NCI-H345 treated with DMSO at 0.1 percent for 48 hours (cell line): Measurements from ENCODE around the gene VPS13D.
"Not testable (repeated sequence)": the region's sequence is repeated elsewhere in the genome, so short reads cannot be mapped to it uniquely, and the experiment has no call there.

Experiments used
- DNase-seq: peaks from one replicate; lab custom pipeline; 2025; ENCODE audit not compliant: unreplicated experiment; lab: John Stamatoyannopoulos, UW

VPS13D gene

DNA sequence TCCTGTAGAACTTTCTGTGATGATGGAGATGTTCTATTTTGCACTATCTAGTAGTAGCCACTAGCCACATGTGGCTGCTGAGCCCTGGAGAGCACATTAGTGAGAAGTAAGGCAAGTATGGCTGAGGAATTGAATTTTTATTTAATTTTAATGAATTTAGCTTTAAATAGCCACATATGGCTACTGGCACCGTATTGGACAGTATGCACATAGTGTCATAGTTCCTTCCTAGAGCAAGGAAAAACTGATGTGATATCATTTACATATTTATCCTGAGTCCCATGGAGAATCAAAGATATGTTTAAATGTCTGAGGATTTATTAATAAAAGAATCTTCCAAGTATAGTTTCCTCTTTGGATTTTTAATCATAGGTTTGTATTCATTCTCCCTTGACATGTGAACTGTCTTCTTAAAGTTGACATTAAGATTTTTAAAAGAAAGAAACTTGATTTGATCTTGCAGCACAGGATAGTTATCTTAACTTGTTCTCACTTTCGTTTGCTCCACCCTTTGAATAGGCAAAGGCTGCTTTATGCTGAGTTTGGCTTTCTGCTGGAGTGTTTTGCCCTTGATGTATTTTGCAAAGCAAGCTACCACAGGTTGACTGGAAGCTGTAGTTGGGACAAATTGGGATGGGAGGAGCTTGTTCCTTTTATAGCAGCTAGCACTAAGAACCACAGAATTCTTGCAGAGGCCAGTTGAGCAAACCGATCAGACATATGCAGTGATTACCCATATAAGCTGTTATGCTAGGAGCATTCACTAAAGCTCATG is 129.7 kb downstream of the VPS13D start:
- DNase-seq, result no peak

DNA sequence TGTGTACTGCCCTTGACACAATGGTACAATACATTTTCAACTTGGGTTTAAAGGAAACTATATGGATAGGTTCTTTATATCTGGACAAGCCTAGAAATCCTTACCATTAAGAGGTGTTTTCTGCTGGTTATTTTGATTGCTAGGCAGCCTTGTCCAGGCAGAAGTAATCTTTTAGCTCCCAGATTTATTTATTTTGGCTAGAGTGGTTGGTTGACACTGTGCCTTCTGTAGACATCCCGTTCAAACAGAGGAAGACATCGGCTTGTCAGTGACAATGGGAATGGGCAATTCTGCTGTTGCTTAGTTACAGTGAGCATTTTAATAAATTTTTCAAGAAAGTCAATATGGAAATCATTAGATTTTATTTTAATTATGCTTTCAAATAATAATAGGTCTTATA is 138.8 kb downstream of the VPS13D start:
- DNase-seq, result no peak

DNA sequence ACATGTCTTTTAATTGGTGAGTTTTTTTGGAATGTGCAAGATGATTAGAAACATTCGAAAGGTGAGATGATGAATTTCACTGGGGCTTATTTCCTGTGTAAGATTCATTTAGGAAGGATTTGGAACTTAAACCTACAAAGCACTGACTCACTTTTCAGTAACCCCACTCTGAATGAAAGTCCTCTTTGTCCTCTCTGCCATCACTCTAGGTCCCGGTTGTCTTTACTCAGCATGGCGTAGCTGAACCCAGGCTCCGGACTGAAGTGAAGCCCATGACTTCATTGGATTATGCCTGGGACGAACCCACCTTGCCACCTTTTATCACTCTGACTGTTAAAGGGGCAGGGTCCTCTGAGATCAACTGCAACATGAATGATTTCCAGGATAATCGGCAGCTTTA is 139.4 kb downstream of the VPS13D start:
- no peak for DNase-seq

DNA sequence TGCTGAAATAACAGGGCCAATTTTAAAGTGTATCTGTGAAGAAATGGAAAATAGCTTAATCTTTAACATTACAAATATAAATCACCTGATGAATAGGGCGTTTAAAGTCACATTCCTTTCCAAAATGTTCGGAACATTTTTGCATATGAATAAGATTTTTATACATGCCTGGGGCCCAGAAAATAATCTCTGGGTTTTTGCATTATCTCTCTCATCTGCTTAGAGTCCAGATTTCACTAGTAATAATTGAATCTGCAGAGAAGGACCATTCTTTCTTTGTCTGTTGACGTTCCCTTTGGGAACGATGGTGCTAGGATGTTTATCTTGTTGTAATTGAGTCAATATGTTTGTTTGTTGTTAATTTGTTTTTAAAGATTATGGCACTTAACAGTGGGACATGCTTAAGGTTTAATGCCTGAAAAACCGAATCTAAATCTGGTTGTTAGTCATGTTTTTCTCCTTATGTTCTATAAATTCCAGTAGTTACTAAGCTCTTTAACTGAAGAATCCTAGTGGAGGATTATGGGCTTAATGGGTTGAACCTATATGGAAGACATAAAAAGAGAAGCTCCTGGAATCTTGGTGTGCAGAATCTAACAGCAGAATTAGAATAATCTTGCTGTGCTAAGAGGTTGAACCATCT is 140.6 kb downstream of the VPS13D start:
- no peak for DNase-seq

GRCh38 chr1:12371053-12371452 is 141.2 kb downstream of the VPS13D start:
- no peak for DNase-seq

- no peak for DNase-seq
These were observed 142.3 kb downstream of the VPS13D start for GRCh38 chr1:12372180-12372579.

DNA sequence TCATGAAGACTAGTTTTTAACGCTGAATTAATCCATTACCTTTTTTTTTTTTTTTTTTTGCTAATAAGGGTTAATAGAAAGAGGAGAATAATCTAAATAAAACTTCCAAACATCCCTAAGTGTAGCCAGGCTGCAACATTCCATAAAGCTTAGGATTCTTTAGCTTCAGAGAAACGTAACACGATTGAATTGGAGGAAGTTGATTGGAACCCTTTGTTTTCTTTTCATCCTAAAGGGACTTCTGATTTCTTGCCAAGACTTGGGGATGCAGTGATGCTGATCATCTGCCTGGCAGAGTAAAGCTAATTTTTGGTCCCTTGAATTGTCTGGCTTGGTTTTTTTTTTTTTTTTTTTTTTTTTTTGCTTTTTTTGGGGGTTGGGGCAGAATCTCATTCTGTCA is 142.9 kb downstream of the VPS13D start:
- no peak for DNase-seq

- no peak for DNase-seq
These were observed 145.5 kb downstream of the VPS13D start for GRCh38 chr1:12375133-12375829.

- DNase-seq, result no peak
These were observed 146.6 kb downstream of the VPS13D start for GRCh38 chr1:12376236-12377045.

- no peak for DNase-seq
These were observed 150.8 kb downstream of the VPS13D start for GRCh38 chr1:12380326-12381249.

DNA sequence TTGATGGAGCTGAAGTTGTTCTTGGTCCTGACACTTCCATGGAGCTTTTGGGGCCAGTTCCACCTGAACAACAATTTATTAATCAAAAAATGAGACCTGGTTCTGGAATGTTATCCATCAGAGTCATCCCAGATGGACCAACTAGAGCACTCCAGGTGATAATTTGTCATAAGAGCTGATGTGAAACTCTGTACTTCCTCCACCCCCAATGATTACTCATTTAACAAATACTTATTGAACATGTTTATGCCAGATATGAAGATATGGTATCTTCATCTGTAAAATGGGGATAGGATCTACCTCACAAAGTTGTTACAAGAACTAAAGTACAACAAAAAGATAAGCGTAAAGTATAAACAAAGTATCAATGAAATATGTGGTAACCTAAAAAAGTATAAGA is 153.2 kb downstream of the VPS13D start:
- DNase-seq, result no peak

DNA sequence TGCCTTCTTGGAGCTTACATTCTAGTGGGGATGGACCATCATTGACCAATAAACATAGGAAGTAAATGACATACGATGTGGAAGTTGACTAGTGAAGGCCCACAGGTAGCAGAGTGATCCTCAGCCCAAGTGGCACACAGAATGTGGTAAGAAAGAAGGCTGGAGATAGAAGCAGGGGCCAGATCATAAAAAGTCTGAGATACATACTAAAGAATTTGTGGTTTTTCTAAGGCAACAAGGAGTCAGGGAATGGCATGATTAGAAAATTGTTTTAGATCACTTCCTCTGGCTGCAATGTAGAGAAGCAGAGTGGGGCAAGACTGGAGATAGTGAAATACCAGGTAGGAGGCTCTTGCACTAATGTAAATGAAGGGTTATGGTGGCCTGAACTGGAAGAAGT is 154.0 kb downstream of the VPS13D start:
- DNase-seq, result no peak

DNA sequence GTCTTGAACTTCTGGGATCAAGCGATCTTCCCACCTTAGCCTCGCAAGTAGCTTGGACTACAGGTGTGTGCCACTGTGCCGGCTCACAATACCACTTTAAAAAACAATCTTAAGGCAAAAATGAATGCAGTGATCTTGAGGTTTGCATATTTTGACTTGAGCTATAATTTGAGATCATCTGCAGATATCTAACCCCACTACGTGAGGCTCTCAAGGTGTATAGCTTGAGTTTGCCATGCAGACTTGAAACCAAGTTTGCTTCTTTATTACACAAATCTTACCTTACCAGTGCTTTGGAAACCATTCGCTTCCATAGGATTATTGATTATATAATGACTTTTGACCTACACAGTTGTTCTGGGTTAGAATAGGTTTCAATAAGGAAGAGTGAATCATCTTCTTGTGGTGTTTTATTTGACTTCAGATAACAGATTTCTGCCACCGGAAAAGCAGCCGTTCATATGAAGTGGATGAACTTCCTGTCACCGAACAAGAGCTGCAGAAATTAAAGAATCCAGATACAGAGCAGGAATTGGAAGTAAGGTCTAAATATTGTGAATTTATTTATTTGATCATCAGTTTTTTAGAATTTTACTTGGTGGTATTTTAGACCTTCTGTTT is 155.1 kb downstream of the VPS13D start:
- DNase-seq, result no peak

GRCh38 chr1:12386130-12386529 is 156.3 kb downstream of the VPS13D start:
- DNase-seq, result no peak

- no peak for DNase-seq
These were observed 157.8 kb downstream of the VPS13D start for GRCh38 chr1:12387641-12388040.

DNA sequence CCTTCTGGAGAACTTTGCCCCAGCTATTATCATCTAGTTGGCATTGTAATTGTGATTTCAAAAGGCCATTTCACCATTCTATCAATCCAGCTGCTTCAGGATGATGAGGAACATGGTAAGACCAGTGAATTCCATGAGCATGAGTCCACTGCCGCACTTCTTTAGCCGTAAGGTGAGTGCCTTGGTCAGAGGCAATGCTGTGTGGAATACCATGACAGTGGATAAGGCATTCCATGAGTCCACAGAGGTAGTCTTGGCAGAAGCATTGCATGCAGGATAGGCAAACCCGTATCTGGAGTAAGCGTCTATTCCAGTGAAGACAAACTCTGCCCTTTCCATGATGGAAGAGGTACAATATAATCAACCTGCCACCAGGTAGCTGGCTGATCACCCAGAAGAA is 160.5 kb downstream of the VPS13D start:
- DNase-seq, result not testable (repeated sequence)

GRCh38 chr1:12397462-12398450 is 167.9 kb downstream of the VPS13D start:
- DNase-seq, result no peak

- no peak for DNase-seq
These were observed 168.6 kb downstream of the VPS13D start for GRCh38 chr1:12398479-12398878.
